H1 (cell line): ENCODE data around the gene CLPX. TPM values are rescaled to one million over a fixed set of nuclear protein-coding genes. Genes with fewer than 3 reads are reported as not detected.

Experiments
- ASH2L ChIP-seq: fragments of 200-600, 300-600 bp; sonication (generic); IDR thresholded peaks from one replicate; pipeline ENCODE4 v1.7.1; 2017; ENCODE audit warnings: low read length
- BACH1 ChIP-seq: IDR thresholded peaks from 2 replicates; pipeline ENCODE4 v1.6.1; 2012; ENCODE audit warnings: low read length, improper control_type of control experiment
- BRCA1 ChIP-seq: IDR thresholded peaks from 2 replicates; pipeline ENCODE4 v1.6.1; 2012; ENCODE audit warnings: low read depth, low read length, improper control_type of control experiment
- SIRT6 ChIP-seq: IDR thresholded peaks from one replicate; pipeline ENCODE4 v1.7.1; 2012; ENCODE audit warnings: low read length, inconsistent platforms
- SIX5 ChIP-seq: IDR thresholded peaks from 2 replicates; pipeline ENCODE4 v1.6.1; 2011; ENCODE audit warnings: mild to moderate bottlenecking, low read depth, low read length
- TAF7 ChIP-seq: optimal IDR thresholded peaks from 2 replicates; pipeline ENCODE3; 2011; ENCODE audit warnings: low read depth, mild to moderate bottlenecking, inconsistent platforms, low read length, moderate library complexity, borderline replicate concordance
- YY1 ChIP-seq: IDR thresholded peaks from 2 replicates; pipeline ENCODE4 v1.6.1; 2011; ENCODE audit warnings: low read depth, mild to moderate bottlenecking, low read length
- polyA plus RNA-seq, 7 experiments: library from polyadenylated mRNA; depleted of rRNA in 3 of 7; stranded (reverse) in 5 of 7; unstranded in 2 of 7; fragments of >200 nt in 5 of 7; fragments of 200-250 nt in 2 of 7; gene quantifications; 1 replicate in 5 of 7; 2 replicates in 1 of 7; 4 replicates in 1 of 7; pipeline versions ENCODE4 v1.2.1 to v1.2.3, GENCODE V29; 2011 to 2013; ENCODE audit warnings: missing spikeins in 2 of 7, mixed read lengths in 2 of 7
- total RNA-seq: library from RNA; stranded (reverse); fragmentation: NEBNext Ultra II Directional; extraction: Animal tissue kit (Norgen Biotek cat#: 25700); gene quantifications from 2 replicates; pipeline ENCODE4 v1.2.1, GENCODE V29; 2021
- TF ChIP-seq, protein P1 (sequence below): fragments of 300-600 bp; sonication (generic); IDR thresholded peaks from 2 replicates; pipeline ENCODE4 v1.7.1; 2012; ENCODE audit warnings: low read length, moderate library complexity, mild to moderate bottlenecking, inconsistent platforms; ENCODE audit not compliant: insufficient replicate concordance
- TF ChIP-seq, protein P2 (sequence below): IDR thresholded peaks from 2 replicates; pipeline ENCODE4 v1.6.1; 2011; ENCODE audit warnings: low read depth, mild to moderate bottlenecking, low read length; ENCODE audit not compliant: insufficient read depth

Gene CLPX
- total and polyA plus RNA-seq, 2 of the 8 experiments (the other 6 are each of a cell fraction or from before 2014, with no cell fraction given) = 10.5 to 53.6 TPM

DNA sequence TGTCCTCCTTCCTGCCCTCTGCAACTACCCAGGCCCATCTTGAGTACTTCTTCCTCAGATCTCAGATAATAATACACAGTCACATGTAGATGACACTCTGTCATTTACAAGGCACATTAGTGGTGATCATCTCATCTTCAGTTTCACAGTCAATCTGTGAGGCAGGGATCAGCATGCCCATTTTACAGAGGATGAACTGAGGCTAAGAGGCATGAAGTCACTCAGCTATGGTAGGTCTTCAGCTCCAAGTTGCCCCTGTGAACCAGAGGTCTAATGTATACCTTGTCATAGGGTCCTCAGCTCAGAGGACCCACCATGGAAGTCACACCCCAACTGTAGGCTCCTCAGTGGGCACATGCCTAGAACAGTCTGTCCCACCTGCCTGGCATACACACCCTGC lies 30.4 kb upstream of the CLPX start (continued):
- TF ChIP-seq, protein P1, sequence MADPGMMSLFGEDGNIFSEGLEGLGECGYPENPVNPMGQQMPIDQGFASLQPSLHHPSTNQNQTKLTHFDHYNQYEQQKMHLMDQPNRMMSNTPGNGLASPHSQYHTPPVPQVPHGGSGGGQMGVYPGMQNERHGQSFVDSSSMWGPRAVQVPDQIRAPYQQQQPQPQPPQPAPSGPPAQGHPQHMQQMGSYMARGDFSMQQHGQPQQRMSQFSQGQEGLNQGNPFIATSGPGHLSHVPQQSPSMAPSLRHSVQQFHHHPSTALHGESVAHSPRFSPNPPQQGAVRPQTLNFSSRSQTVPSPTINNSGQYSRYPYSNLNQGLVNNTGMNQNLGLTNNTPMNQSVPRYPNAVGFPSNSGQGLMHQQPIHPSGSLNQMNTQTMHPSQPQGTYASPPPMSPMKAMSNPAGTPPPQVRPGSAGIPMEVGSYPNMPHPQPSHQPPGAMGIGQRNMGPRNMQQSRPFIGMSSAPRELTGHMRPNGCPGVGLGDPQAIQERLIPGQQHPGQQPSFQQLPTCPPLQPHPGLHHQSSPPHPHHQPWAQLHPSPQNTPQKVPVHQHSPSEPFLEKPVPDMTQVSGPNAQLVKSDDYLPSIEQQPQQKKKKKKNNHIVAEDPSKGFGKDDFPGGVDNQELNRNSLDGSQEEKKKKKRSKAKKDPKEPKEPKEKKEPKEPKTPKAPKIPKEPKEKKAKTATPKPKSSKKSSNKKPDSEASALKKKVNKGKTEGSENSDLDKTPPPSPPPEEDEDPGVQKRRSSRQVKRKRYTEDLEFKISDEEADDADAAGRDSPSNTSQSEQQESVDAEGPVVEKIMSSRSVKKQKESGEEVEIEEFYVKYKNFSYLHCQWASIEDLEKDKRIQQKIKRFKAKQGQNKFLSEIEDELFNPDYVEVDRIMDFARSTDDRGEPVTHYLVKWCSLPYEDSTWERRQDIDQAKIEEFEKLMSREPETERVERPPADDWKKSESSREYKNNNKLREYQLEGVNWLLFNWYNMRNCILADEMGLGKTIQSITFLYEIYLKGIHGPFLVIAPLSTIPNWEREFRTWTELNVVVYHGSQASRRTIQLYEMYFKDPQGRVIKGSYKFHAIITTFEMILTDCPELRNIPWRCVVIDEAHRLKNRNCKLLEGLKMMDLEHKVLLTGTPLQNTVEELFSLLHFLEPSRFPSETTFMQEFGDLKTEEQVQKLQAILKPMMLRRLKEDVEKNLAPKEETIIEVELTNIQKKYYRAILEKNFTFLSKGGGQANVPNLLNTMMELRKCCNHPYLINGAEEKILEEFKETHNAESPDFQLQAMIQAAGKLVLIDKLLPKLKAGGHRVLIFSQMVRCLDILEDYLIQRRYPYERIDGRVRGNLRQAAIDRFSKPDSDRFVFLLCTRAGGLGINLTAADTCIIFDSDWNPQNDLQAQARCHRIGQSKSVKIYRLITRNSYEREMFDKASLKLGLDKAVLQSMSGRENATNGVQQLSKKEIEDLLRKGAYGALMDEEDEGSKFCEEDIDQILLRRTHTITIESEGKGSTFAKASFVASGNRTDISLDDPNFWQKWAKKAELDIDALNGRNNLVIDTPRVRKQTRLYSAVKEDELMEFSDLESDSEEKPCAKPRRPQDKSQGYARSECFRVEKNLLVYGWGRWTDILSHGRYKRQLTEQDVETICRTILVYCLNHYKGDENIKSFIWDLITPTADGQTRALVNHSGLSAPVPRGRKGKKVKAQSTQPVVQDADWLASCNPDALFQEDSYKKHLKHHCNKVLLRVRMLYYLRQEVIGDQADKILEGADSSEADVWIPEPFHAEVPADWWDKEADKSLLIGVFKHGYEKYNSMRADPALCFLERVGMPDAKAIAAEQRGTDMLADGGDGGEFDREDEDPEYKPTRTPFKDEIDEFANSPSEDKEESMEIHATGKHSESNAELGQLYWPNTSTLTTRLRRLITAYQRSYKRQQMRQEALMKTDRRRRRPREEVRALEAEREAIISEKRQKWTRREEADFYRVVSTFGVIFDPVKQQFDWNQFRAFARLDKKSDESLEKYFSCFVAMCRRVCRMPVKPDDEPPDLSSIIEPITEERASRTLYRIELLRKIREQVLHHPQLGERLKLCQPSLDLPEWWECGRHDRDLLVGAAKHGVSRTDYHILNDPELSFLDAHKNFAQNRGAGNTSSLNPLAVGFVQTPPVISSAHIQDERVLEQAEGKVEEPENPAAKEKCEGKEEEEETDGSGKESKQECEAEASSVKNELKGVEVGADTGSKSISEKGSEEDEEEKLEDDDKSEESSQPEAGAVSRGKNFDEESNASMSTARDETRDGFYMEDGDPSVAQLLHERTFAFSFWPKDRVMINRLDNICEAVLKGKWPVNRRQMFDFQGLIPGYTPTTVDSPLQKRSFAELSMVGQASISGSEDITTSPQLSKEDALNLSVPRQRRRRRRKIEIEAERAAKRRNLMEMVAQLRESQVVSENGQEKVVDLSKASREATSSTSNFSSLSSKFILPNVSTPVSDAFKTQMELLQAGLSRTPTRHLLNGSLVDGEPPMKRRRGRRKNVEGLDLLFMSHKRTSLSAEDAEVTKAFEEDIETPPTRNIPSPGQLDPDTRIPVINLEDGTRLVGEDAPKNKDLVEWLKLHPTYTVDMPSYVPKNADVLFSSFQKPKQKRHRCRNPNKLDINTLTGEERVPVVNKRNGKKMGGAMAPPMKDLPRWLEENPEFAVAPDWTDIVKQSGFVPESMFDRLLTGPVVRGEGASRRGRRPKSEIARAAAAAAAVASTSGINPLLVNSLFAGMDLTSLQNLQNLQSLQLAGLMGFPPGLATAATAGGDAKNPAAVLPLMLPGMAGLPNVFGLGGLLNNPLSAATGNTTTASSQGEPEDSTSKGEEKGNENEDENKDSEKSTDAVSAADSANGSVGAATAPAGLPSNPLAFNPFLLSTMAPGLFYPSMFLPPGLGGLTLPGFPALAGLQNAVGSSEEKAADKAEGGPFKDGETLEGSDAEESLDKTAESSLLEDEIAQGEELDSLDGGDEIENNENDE = no peak
- TF ChIP-seq SIX5 (no peak), YY1 (no peak), ASH2L (no peak), BACH1 (no peak), TAF7 (no peak), SIRT6 (no peak), BRCA1 (no peak)
- TF ChIP-seq, protein P2, sequence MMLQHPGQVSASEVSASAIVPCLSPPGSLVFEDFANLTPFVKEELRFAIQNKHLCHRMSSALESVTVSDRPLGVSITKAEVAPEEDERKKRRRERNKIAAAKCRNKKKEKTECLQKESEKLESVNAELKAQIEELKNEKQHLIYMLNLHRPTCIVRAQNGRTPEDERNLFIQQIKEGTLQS = no peak
